DOHH2 (cell line): Measurements from ENCODE around the gene RNU7-1.

Experiments
- H3F3A ChIP-seq: fragments of 200-600 bp; sonication (generic), shearing (Covaris generic); 2 replicates; pipeline ENCODE4 v1.6.0; 2016; ENCODE audit warnings: antibody characterized with exemption, mild to moderate bottlenecking; ENCODE audit not compliant: control insufficient read depth, insufficient read depth
- H3K27ac ChIP-seq: fragments of 200-600 bp; sonication (generic); 2 replicates; pipeline ENCODE4 v1.5.1; 2014; ENCODE audit warnings: low read depth, mild to moderate bottlenecking, low read length, moderate library complexity
- H3K27me3 ChIP-seq: fragments of 200-600 bp; sonication (generic); 2 replicates; pipeline ENCODE4 v1.6.1; 2014; ENCODE audit warnings: mild to moderate bottlenecking, low read length, mixed read lengths; ENCODE audit not compliant: control insufficient read depth
- H3K36me3 ChIP-seq: fragments of 200-600 bp; sonication (generic); 2 replicates; pipeline ENCODE4 v1.6.1; 2014; ENCODE audit warnings: mild to moderate bottlenecking, low read length, moderate library complexity, mixed read lengths; ENCODE audit not compliant: control insufficient read depth
- H3K4me1 ChIP-seq: fragments of 200-600 bp; sonication (generic); 2 replicates; pipeline ENCODE4 v1.6.1; 2014; ENCODE audit warnings: mild to moderate bottlenecking, low read length, mixed read lengths; ENCODE audit not compliant: control insufficient read depth
- H3K4me2 ChIP-seq: fragments of 200-600 bp; sonication (generic); 2 replicates; pipeline ENCODE4 v1.6.0; 2014; ENCODE audit warnings: mild to moderate bottlenecking, low read length, moderate library complexity
- H3K4me3 ChIP-seq: fragments of 200-600 bp; sonication (generic); 2 replicates; pipeline ENCODE4 v1.5.1; 2014; ENCODE audit warnings: mild to moderate bottlenecking, low read length, mixed read lengths
- H3K79me2 ChIP-seq: fragments of 200-600 bp; sonication (generic); 2 replicates; pipeline ENCODE4 v1.6.1; 2014; ENCODE audit warnings: mild to moderate bottlenecking, low read length, mixed read lengths; ENCODE audit not compliant: control insufficient read depth
- H3K9me2 ChIP-seq: fragments of 200-600 bp; sonication (generic); replicated peaks from 2 replicates; pipeline ENCODE4 v1.6.1; 2014; ENCODE audit warnings: mild to moderate bottlenecking, low read length, mixed read lengths; ENCODE audit not compliant: control insufficient read depth
- H3K9me3 ChIP-seq: fragments of 200-600 bp; sonication (generic); 2 replicates; pipeline ENCODE4 v1.6.1; 2014; ENCODE audit warnings: antibody characterized with exemption, low read length, mixed read lengths; ENCODE audit not compliant: control insufficient read depth, insufficient read depth
- H4K20me1 ChIP-seq: fragments of 200-600 bp; sonication (generic); 2 replicates; pipeline ENCODE4 v1.6.0; 2014; ENCODE audit warnings: low read depth, mild to moderate bottlenecking, antibody characterized with exemption, low read length, moderate library complexity; ENCODE audit not compliant: control insufficient read depth, insufficient read depth
- EZH2phosphoT487 ChIP-seq: fragments of 200-600 bp; sonication (generic); IDR thresholded peaks from 2 replicates; pipeline ENCODE4 v1.6.1; 2017; ENCODE audit warnings: borderline replicate concordance, mild to moderate bottlenecking, antibody characterized with exemption, low read length, moderate library complexity, mixed read lengths
- TF ChIP-seq, protein P1 (sequence below): fragments of 200-600 bp; sonication (generic); IDR thresholded peaks from one replicate; pipeline ENCODE4 v1.5.1; 2014; ENCODE audit warnings: antibody characterized with exemption, mild to moderate bottlenecking, low read depth, low read length; ENCODE audit not compliant: poor library complexity, severe bottlenecking

The RNU7-1 gene

GRCh38 chr12:6963791-6964413 is 20.3 kb downstream of the RNU7-1 start:
- no peak overlapping the region for H3K4me2 ChIP-seq
- H3K4me3 ChIP-seq, result no peak overlapping the region
- H3K27ac ChIP-seq, result no peak overlapping the region
- H3K4me1 ChIP-seq, result peaks cover 58% of the 10 kb centered on the region
- H3K27me3 ChIP-seq, result peaks cover 34% of the 10 kb centered on the region
- H3K9me2 ChIP-seq, result no peaks in the 10 kb centered on the region
- peaks cover 12% of the 10 kb centered on the region for H3K79me2 ChIP-seq
- peaks cover 34% of the 10 kb centered on the region for H3F3A ChIP-seq
- TF ChIP-seq, protein P1, sequence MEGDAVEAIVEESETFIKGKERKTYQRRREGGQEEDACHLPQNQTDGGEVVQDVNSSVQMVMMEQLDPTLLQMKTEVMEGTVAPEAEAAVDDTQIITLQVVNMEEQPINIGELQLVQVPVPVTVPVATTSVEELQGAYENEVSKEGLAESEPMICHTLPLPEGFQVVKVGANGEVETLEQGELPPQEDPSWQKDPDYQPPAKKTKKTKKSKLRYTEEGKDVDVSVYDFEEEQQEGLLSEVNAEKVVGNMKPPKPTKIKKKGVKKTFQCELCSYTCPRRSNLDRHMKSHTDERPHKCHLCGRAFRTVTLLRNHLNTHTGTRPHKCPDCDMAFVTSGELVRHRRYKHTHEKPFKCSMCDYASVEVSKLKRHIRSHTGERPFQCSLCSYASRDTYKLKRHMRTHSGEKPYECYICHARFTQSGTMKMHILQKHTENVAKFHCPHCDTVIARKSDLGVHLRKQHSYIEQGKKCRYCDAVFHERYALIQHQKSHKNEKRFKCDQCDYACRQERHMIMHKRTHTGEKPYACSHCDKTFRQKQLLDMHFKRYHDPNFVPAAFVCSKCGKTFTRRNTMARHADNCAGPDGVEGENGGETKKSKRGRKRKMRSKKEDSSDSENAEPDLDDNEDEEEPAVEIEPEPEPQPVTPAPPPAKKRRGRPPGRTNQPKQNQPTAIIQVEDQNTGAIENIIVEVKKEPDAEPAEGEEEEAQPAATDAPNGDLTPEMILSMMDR, result no peak
- no peak for TF ChIP-seq EZH2phosphoT487
- no peaks in the 10 kb centered on the region for H3K9me3 ChIP-seq
- peaks cover 50% of the 10 kb centered on the region for H3K36me3 ChIP-seq
- peaks cover 12% of the 10 kb centered on the region for H4K20me1 ChIP-seq

DNA sequence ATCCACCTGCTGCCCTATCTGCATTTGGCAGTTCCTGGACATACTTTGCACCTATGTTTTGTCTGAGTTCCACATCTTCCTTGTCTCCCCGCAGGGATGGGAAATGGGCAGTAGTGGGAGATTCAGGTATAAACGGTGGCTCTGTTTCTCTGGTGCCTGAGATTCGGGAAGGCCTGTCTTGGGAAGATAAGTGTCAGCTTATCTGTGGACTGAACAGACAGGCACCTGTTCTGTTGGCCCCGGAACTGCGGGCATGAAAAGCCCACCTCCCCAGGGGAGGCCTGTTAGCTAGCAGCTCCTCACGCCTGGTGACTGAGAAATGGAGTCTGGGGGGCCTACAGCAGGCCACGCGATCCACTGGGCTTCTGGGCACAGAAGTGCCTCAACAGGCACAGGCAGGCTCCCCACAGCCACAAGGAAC is 21.0 kb downstream of the RNU7-1 start:
- H3F3A ChIP-seq, result peaks cover 39% of the 10 kb centered on the region
- H3K36me3 ChIP-seq, result peaks cover 55% of the 10 kb centered on the region
- H3K9me3 ChIP-seq, result no peaks in the 10 kb centered on the region
- H3K4me3 ChIP-seq, result no peak overlapping the region
- H3K79me2 ChIP-seq, result peaks cover 20% of the 10 kb centered on the region
- TF ChIP-seq, protein P1, result no peak
- no peak for TF ChIP-seq EZH2phosphoT487
- H3K4me1 ChIP-seq, result peaks cover 57% of the 10 kb centered on the region
- H3K9me2 ChIP-seq, result no peaks in the 10 kb centered on the region
- peaks cover 30% of the 10 kb centered on the region for H3K27me3 ChIP-seq
- H3K27ac ChIP-seq, result no peak overlapping the region
- H3K4me2 ChIP-seq, result 0 out of 2 replicates have a peak overlapping the region, but pooled peaks have one; percentile 5
- peaks cover 16% of the 10 kb centered on the region for H4K20me1 ChIP-seq

DNA sequence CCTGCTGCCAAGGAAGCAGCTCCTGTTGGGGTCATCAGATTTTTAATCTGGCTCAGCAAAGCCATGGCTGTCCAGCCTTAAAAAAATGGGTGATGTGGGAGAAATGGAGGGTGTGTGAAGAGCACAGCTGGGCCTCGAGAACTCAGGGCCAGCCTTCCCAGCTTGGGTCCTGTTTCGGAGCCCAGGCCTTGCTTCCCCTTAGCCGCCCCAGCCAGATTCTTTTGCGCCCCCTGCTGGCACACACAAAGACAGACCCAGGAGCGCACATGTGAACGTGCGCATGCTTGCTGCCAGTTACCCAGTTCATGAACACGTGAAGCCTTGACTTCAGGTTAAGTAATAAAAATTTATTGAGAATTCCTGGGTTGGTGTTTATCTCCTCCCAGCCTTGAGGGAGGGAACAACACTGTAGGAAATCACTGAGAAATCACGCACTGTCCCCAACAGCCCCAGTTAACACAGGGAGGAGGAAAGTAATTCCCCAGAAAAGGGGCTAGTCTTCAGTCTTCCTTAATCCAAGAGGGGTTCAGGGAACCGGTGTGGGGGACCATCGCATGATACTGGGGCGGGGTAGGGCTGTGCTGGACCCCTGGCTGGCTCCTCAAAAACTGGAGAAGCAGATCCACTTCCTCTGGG is 21.5 kb downstream of the RNU7-1 start:
- peaks cover 51% of the 10 kb centered on the region for H3K4me1 ChIP-seq
- no peak overlapping the region for H3K27ac ChIP-seq
- no peaks in the 10 kb centered on the region for H3K9me3 ChIP-seq
- peaks cover 60% of the 10 kb centered on the region for H3K36me3 ChIP-seq
- peaks cover 39% of the 10 kb centered on the region for H3F3A ChIP-seq
- no peak overlapping the region for H3K4me3 ChIP-seq
- H3K27me3 ChIP-seq, result peaks cover 25% of the 10 kb centered on the region
- 0 out of 2 replicates have a peak overlapping the region, but pooled peaks have one; percentile 5 for H3K4me2 ChIP-seq
- peaks cover 25% of the 10 kb centered on the region for H3K79me2 ChIP-seq
- H4K20me1 ChIP-seq, result peaks cover 16% of the 10 kb centered on the region
- TF ChIP-seq, protein P1, result peak; percentile 95
- no peak for TF ChIP-seq EZH2phosphoT487
- H3K9me2 ChIP-seq, result no peaks in the 10 kb centered on the region
